IgD-negative memory B cell (primary cell): Measurements from ENCODE around the gene UCK2. TPM values are rescaled to one million over a fixed set of nuclear protein-coding genes. Genes with fewer than 3 reads are reported as not detected.

Experiments used
- H3K27ac Mint-ChIP-seq, 3 donors: one replicate each; pipeline ENCODE4 v1.8.0; 2020 to 2022; ENCODE audit warnings: mild to moderate bottlenecking in 3 of 3, mixed read lengths in 3 of 3, moderate library complexity in 1 of 3
- H3K27me3 Mint-ChIP-seq: one replicate; pipeline ENCODE4 v1.8.0; 2021; ENCODE audit warnings: mixed read lengths
- H3K36me3 Mint-ChIP-seq: one replicate; pipeline ENCODE4 v1.8.0; 2020; ENCODE audit warnings: mild to moderate bottlenecking, mixed read lengths
- H3K4me1 Mint-ChIP-seq, 3 donors: one replicate each; pipeline ENCODE4 v1.8.0; 2020 to 2022; ENCODE audit warnings: mixed read lengths in 3 of 3, mild to moderate bottlenecking in 1 of 3
- H3K4me3 Mint-ChIP-seq, 4 donors: one replicate each; pipeline ENCODE4 v1.8.0; 2020 to 2022; ENCODE audit warnings: mild to moderate bottlenecking in 4 of 4, mixed read lengths in 4 of 4, moderate library complexity in 3 of 4
- H3K9me3 Mint-ChIP-seq, 3 donors: one replicate each; pipeline ENCODE4 v1.8.0; 2020 to 2021; ENCODE audit warnings: mixed read lengths in 3 of 3, mild to moderate bottlenecking in 1 of 3
- polyA plus RNA-seq: library from polyadenylated mRNA; unstranded; fragments of 300-500 nt; fragmentation: Illumina TruSeq; gene quantifications from one replicate; pipeline ENCODE4 v1.2.3, GENCODE V29; 2021

UCK2 gene
- polyA plus RNA-seq, 1 donor from 2014 or later = 13.5 TPM

DNA sequence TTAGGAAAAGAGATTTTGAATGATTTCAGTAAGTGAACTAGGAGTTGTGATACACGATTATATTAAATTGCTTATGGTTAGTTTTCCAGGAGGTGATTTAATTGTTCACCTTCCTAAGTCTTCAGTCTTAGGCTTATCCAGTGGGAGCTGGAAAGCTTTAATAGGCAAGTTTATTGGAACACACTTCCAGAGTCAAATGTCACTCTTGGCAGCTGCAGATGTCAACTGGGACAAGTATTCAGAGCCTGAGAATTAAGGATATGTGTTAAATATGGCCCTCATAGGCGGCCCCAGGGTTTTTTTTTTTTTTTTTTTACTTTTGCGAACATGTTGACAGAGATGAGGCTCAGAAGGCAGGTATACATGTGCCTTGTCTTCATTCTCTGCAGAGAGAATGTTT, 29.2 kb downstream of the UCK2 start:
- Mint-ChIP-seq H3K4me3 (no peak overlapping the region), H3K27me3 (no peaks in the 10 kb centered on the region), H3K27ac (no peak overlapping the region), H3K9me3 (peaks cover 0 to 2% (median 0%) of the 10 kb centered on the region in 3 donors), H3K4me1 (peaks cover 11 to 22% (median 19%) of the 10 kb centered on the region in 3 donors), H3K36me3 (no peaks in the 10 kb centered on the region)

DNA sequence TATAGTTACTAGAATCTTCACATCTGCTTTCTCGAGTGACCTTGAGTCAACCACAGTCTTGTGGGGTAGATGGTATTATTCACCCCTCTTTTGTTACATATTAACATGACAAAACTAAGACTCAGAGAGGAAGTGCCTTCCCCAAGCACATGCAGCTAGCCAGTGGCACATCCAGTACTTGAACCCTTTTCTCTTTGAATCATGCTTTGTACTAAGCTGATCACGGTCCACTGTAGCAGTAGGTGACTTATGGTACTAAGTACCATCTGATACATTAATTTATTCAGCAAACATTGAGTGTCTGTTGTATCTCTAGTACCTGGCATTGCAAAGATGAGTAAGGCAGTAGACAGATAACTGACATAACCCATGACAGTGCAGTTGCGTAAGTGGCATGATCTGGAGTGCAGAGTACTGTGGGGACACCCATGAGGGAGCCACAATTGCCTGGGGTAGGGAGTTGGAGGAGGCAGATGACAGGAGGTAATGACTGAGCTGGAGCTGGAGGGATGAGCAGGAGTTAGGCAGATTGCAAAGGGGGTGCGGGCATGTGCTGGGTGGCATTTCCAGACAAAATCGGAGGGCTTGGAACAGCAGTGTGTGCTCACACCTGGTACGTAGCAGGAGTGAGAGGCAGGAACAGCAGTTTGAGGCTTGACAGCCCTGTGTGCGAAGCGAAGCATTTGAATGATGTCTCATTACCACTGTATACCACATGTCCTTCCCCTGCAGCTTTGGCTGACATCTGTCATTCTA, 29.8 kb downstream of the UCK2 start:
- H3K4me1 Mint-ChIP-seq = peaks cover 14 to 25% (median 18%) of the 10 kb centered on the region in 3 donors
- no peak overlapping the region for H3K27ac Mint-ChIP-seq
- no peaks in the 10 kb centered on the region for H3K27me3 Mint-ChIP-seq
- H3K36me3 Mint-ChIP-seq = no peaks in the 10 kb centered on the region
- H3K9me3 Mint-ChIP-seq = peaks cover 0 to 2% (median 0%) of the 10 kb centered on the region in 3 donors
- no peak overlapping the region for H3K4me3 Mint-ChIP-seq

DNA sequence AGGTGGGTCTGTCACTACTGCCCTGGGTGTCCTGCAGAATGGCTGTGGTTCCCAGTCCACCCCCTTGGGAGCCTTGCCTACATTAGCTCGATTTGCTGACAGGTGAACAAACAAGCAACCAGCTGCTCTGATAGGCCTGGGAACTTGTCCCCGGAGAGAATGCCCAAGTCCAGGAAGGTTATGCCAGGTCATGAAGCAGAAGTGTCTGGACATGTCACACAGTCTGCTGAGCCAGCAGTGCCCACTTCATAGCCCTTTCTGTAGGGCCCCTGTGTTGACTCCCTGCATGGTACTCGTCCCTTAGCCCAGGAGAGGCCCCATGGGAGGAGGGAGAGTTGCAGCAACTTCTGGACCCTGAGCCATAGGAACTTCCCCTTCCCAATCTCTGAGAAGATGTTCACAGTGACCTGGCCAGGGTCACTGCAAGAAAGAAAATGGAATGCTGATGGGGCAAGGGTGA, 31.0 kb downstream of the UCK2 start:
- H3K36me3 Mint-ChIP-seq = no peaks in the 10 kb centered on the region
- H3K9me3 Mint-ChIP-seq = peaks cover 0 to 2% (median 0%) of the 10 kb centered on the region in 3 donors
- peaks cover 15 to 33% (median 17%) of the 10 kb centered on the region in 3 donors for H3K4me1 Mint-ChIP-seq
- H3K27me3 Mint-ChIP-seq = no peaks in the 10 kb centered on the region
- H3K4me3 Mint-ChIP-seq = no peak overlapping the region
- H3K27ac Mint-ChIP-seq = no peak overlapping the region

DNA sequence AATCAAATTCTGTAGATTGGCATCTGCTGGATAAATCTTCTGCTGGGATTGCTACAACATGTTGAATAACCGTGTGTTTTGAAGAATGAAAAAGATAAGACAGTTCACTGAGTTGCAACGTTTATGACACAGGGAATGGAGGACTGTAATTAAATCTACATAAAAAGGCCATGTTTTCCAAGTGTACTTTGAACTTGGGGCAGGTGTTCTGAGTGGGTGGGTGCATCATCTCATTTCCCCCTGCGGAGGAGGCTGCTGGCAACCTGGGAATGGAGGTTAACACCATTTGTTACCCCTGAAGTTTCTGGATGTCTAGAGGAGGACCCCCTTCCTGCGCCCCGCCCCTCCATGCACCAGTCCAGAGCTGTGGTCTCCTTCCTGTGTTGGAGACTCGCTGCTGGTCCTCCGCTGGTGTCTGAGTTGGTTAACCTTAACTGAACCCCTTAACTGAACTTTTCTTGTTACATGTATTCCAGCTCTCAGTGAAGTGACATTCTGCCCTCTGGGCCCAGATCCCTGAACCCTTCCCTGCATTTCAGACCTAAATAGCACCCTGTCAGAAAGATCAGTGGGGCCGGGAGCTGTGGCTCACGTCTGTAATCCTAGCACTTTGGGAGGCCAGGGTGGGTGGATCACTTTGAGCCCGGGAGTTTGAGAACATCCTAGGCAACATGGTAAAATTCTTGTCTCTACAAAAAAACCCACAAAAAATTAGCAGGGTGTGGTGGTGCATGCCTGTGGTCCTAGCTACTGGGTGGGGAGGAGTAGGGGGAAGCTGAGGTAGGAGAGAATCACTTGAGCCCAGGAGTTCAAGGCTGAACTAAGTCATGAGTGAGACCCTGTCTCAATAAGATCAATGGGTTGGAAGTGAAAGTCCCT, 31.8 kb downstream of the UCK2 start:
- H3K27ac Mint-ChIP-seq = no peak overlapping the region
- no peaks in the 10 kb centered on the region for H3K27me3 Mint-ChIP-seq
- H3K9me3 Mint-ChIP-seq = peaks cover 0 to 2% (median 0%) of the 10 kb centered on the region in 3 donors
- no peaks in the 10 kb centered on the region for H3K36me3 Mint-ChIP-seq
- H3K4me3 Mint-ChIP-seq = no peak overlapping the region
- peaks cover 12 to 27% (median 13%) of the 10 kb centered on the region in 3 donors for H3K4me1 Mint-ChIP-seq

DNA sequence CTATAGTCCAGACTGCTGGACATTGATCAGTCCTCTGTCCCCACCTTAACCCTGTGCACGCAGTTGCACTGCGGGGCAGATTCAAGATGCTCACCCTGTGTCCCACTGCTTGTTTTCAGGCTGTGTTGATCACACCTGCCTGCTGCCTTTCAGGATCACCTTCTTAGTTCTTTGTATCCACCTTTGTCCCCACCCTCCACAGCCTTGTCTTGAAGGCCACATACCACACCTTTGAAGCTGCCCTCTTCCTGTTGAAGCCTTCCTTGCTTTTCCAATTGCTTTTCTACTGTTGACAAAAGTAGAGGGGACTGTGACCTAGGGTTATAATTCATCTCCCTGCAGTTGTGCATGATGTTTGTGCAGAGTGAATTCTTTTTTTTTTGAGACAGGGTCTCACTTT, 32.7 kb downstream of the UCK2 start:
- H3K27ac Mint-ChIP-seq = no peak overlapping the region
- H3K4me3 Mint-ChIP-seq = no peak overlapping the region
- no peaks in the 10 kb centered on the region for H3K27me3 Mint-ChIP-seq
- peaks cover 9 to 20% (median 11%) of the 10 kb centered on the region in 3 donors for H3K4me1 Mint-ChIP-seq
- H3K9me3 Mint-ChIP-seq = peaks cover 0 to 2% (median 0%) of the 10 kb centered on the region in 3 donors
- H3K36me3 Mint-ChIP-seq = no peaks in the 10 kb centered on the region

DNA sequence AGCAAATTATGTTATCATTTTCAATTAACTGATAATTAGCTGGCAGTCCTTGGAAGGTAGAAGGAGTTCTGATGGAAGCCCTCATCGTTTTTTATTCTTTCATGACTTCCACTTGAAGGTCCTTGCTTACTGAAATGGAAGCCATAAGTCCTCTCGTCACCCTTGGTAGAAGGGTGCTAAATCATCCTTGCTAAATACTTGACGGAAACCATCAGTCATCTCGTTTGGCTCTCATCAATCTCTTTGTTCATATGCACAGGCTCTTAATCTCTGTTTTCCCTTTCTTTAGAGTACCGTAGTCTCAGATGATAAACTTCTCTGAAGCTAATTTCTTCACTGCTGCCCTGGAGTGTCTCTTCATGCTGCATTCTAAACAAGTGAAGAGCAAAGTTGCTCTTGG, 34.5 kb downstream of the UCK2 start:
- Mint-ChIP-seq H3K4me1 (peaks cover 6 to 14% (median 7%) of the 10 kb centered on the region in 3 donors), H3K27ac (no peak overlapping the region), H3K4me3 (no peak overlapping the region), H3K9me3 (no peaks in the 10 kb centered on the region), H3K27me3 (no peaks in the 10 kb centered on the region), H3K36me3 (no peaks in the 10 kb centered on the region)

DNA sequence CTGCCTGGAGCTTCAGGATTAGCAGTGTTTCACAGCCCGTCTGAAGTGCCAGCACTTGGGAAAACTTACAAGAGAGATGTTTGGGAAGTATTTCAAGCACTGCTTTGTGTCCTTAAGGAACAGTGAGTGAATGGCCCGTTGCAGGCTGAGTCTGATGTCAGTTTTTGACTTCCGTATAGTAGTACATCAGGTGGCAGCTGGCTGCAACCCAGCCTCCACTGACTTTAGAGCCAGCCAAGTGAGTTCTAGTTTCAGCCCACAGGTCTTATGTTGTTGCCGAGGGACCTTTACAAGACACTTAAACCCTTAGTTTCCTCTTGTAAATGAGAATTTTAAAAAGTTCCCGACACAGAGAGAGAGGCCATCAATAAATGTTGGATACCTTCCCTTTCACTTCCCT, 35.0 kb downstream of the UCK2 start:
- Mint-ChIP-seq H3K27ac (no peak overlapping the region), H3K4me1 (peaks cover 7 to 14% (median 7%) of the 10 kb centered on the region in 3 donors), H3K36me3 (no peaks in the 10 kb centered on the region), H3K27me3 (no peaks in the 10 kb centered on the region), H3K9me3 (no peaks in the 10 kb centered on the region), H3K4me3 (no peak overlapping the region)

DNA sequence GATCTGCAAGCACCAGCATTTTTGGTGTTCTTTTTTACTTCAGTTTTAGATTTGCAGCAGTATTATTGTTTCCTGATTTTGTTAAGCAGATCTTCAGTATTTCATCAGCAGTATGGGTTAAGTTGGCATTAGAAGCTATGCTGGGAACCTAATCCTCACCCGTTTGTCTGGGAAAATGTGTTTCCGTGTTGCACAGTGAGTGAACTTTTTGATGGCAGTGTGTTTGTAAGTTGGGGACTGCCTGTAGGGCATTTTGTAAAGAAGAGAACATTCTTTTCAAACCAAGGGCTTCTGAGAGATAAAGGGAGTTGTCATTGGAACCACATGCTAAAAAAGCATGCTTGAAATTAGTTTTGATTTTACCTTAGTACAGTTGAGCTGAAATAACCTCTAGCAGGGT, 35.9 kb downstream of the UCK2 start:
- H3K36me3 Mint-ChIP-seq = no peaks in the 10 kb centered on the region
- no peaks in the 10 kb centered on the region for H3K27me3 Mint-ChIP-seq
- H3K4me3 Mint-ChIP-seq = no peak overlapping the region
- H3K4me1 Mint-ChIP-seq = peaks cover 6 to 14% (median 7%) of the 10 kb centered on the region in 3 donors
- no peak overlapping the region for H3K27ac Mint-ChIP-seq
- H3K9me3 Mint-ChIP-seq = no peaks in the 10 kb centered on the region

DNA sequence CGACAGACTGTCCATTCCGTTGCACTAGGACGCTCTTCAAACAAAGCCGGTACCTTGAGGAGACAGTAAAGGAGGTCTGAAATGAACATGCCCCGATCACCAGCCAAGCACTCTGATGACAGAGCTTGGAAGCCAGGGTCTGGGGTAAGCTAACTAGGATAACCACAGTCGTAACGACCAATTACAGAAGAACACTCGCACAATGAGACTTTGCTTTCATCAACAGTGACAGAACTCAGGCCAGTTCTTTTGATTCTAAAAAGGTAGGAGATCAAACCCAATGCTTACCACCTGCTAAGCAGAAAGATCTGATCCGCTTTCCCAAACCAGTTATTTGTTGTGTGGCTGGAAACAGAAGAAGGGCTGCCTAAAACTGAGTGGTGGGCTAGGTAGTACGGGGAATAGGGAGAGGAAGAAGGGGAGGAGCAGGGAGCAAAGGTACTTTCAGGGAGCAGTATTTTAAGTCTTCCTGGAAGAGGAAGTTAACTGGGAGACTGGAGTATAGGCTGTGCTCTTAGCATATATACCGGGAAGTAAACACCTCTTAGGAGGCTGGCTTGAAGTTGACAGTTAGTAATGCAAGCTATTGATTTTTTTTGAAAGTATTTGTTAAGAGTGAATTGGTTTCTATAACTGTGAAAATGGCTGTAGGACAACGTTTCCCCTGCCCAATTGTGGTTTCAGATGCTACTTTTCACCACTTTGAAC, 38.4 kb downstream of the UCK2 start:
- H3K27me3 Mint-ChIP-seq = no peaks in the 10 kb centered on the region
- no peaks in the 10 kb centered on the region for H3K36me3 Mint-ChIP-seq

DNA sequence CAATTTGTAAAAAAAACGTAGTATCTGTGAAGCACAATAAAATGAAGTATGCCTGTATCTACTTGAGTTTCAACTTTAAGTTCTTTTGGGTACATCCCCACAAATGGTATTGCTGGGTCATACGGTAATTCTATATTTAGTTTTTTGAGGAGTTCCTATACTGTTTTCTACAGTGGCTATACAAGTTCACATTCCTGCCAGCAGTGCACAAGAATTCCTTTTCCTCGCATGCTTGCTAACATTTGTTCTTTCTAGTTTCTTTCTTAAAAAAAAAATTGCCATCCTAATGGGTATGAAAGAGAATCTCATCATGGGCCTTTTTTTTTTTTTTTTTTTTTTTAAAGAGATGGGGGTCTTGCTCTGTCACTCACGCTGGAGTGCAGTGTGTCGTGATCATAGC, 41.9 kb downstream of the UCK2 start:
- Mint-ChIP-seq H3K36me3 (peaks cover 4% of the 10 kb centered on the region), H3K27me3 (no peaks in the 10 kb centered on the region), H3K4me3 (no peak overlapping the region), H3K4me1 (peaks cover 12 to 26% (median 16%) of the 10 kb centered on the region in 3 donors), H3K27ac (no peak overlapping the region), H3K9me3 (no peaks in the 10 kb centered on the region)

More for the DNA sequence above, 38.4 kb downstream of the UCK2 start:
- no peak overlapping the region for H3K27ac Mint-ChIP-seq
- no peak overlapping the region for H3K4me3 Mint-ChIP-seq
- no peaks in the 10 kb centered on the region for H3K9me3 Mint-ChIP-seq
- peaks cover 3 to 20% (median 7%) of the 10 kb centered on the region in 3 donors for H3K4me1 Mint-ChIP-seq

DNA sequence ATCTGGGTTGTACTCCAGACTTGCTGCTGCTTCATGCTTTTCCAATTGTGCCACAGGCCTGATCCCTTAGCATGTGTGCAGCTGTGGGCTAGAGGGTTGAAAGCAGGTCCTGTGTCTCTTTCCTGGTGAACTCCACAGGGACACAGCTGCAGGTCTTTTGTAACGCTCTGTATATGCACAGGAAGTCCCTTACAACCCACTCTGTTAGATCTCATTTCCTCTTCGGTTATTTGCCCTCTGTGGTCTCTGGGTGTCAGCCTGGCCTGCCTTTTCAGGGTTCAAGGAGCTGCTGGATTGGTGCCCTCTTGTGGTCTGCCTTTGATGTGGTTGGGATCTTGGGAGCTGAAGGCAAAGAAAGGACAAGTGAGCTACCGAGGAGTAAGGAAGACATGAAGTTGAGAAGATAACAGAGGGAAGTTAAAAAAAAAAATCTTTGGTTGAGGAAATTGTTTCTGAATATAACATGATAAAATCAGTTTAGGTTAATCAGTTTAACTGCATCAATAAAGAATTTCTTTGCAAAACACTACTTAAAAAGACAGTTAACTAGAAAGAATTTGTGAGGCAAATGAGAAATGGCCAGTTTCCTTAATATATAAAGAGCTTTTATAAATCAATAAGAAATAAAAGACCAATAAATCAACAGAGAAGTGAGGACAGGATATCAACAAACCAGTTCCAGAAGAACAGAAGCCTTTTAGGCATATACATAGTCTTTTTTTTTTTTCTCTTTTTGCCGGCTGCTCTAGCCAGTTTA, 44.1 kb downstream of the UCK2 start:
- Mint-ChIP-seq H3K4me1 (peaks cover 17 to 45% (median 26%) of the 10 kb centered on the region in 3 donors), H3K36me3 (peaks cover 4% of the 10 kb centered on the region), H3K27ac (peak overlapping the region in 1 of 3 donors; percentile 81), H3K4me3 (peak overlapping the region in 1 of 4 donors; percentile 77), H3K9me3 (no peaks in the 10 kb centered on the region), H3K27me3 (no peaks in the 10 kb centered on the region)

DNA sequence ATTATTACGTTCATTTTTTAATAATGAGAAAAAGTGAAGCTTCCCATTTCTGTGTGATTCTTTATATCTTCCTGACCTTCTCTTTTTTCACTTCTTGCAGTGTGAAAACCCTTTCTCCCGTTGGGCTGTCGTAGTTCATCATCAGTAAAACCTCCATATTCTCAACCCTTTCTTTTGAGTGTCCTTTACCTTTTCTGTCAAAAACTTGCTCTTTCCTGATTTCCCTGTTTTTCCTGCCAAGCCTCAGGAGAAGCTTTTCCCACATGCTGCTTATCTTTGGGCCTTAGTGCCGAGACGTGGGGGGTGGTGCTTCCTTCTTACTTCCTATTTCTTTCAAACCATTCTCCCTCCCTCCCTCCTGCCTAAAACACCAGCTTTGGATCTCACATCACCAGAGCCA, 46.1 kb downstream of the UCK2 start:
- Mint-ChIP-seq H3K36me3 (peaks cover 4% of the 10 kb centered on the region), H3K27ac (peak overlapping the region in 1 of 3 donors; percentile 6), H3K4me3 (no peak overlapping the region), H3K9me3 (no peaks in the 10 kb centered on the region), H3K4me1 (peaks cover 24 to 52% (median 33%) of the 10 kb centered on the region in 3 donors), H3K27me3 (no peaks in the 10 kb centered on the region)

DNA sequence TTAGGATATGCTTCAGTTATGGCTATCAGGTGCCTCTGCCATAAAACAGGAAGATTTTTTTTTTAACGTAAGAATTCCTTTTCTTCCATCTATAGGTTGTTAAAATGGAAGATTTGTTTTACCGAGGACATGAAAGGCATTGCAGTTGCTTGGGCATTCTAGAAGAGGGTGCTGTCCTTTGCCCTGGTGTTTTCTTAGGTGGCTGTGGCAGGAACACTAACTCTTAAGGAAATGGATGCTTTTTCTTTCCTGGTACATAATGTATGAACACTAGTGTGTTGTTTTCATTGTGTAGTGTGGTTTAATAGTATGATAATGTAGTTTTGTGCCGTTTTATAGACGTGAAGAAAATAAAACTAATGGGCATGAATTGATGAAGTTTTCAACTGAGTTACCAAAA, 47.2 kb downstream of the UCK2 start:
- Mint-ChIP-seq H3K27ac (peak overlapping the region in 1 of 3 donors; percentile 14), H3K9me3 (no peaks in the 10 kb centered on the region), H3K27me3 (no peaks in the 10 kb centered on the region), H3K36me3 (peaks cover 4% of the 10 kb centered on the region), H3K4me1 (peaks cover 28 to 50% (median 35%) of the 10 kb centered on the region in 3 donors), H3K4me3 (no peak overlapping the region)

DNA sequence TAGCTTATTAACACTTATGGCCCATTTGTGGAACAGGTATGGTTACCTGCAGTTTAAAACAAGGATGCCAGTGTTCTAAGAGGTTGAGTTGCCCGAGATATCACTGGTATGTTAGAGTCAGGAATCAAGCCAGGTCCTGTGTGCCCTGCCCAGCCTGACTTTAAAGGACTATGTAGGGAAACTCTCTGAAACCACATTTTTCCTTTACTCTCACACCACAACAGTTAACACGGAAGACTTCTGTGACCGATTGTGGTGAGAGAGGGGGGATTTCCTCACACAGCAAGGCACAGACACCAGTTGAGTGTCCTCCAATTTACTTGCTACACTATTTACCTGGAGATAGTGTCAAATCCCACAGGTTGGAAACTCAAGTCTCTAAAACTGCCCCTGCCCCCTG, 47.8 kb downstream of the UCK2 start:
- H3K4me1 Mint-ChIP-seq = peaks cover 28 to 54% (median 36%) of the 10 kb centered on the region in 3 donors
- H3K9me3 Mint-ChIP-seq = no peaks in the 10 kb centered on the region
- H3K36me3 Mint-ChIP-seq = peaks cover 4% of the 10 kb centered on the region
- H3K27me3 Mint-ChIP-seq = no peaks in the 10 kb centered on the region
- H3K4me3 Mint-ChIP-seq = peak overlapping the region in 1 of 4 donors; percentile 24
- peak overlapping the region in 1 of 3 donors; percentile 14 for H3K27ac Mint-ChIP-seq
